ENCODE data around the gene GPC6.

DNA sequence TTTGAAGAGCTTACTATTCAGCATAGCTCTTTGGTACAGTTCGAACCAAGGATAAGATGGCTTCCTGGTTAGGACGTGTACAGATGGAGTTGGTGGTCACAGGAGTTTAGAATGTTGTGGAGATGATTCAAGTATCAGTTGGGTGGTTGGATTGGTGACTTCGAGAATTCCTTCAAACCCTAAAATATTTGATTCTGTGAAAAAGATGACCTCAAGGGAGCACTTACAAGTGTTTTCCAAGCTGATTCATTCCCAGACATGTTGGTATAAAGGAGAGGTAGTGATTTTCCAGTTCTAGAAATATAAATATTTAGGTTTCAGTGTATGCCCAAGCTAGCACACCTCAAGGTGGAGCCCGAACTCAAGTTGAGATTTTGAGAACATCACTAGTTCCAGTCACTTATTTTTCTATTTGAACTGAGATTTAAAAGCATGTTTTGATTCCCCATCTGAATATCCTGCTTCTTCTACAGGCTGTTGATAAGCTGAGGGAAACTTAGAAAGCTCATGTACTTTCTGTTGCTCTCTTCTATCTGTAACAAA lies 946.8 kb downstream of the GPC6 start:
- TF ChIP-seq, protein P1, sequence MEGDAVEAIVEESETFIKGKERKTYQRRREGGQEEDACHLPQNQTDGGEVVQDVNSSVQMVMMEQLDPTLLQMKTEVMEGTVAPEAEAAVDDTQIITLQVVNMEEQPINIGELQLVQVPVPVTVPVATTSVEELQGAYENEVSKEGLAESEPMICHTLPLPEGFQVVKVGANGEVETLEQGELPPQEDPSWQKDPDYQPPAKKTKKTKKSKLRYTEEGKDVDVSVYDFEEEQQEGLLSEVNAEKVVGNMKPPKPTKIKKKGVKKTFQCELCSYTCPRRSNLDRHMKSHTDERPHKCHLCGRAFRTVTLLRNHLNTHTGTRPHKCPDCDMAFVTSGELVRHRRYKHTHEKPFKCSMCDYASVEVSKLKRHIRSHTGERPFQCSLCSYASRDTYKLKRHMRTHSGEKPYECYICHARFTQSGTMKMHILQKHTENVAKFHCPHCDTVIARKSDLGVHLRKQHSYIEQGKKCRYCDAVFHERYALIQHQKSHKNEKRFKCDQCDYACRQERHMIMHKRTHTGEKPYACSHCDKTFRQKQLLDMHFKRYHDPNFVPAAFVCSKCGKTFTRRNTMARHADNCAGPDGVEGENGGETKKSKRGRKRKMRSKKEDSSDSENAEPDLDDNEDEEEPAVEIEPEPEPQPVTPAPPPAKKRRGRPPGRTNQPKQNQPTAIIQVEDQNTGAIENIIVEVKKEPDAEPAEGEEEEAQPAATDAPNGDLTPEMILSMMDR (IDR thresholded peaks at IDR 0.05) = no peak
- TF ChIP-seq POLR2A (IDR thresholded peaks at IDR 0.05) = no peak

All from uterus (tissue), 2 donors.